ENCODE results near the gene DDI2.
"Not testable (repeated sequence)": the region's sequence is repeated elsewhere in the genome, so short reads cannot be mapped to it uniquely, and the experiment has no call there.

DDI2 gene

GRCh38 chr1:15592285-15592684 is 25.0 kb upstream of the DDI2 start:
- peaks cover 0 to 2% of the 10 kb centered on the region in 2 donors for H3K4me1 Mint-ChIP-seq
- peaks cover 0 to 3% of the 10 kb centered on the region in 2 donors for H3K9me3 Mint-ChIP-seq

GRCh38 chr1:15595809-15596617 is 21.2 kb upstream of the DDI2 start:
- Mint-ChIP-seq H3K27ac (no peak overlapping the region), H3K27me3 (no peaks in the 10 kb centered on the region), H3K9me3 (no peaks in the 10 kb centered on the region), H3K36me3 (no peaks in the 10 kb centered on the region), H3K4me1 (no peaks in the 10 kb centered on the region), H3K4me3 (no peak overlapping the region)
- no peak for DNase-seq
- ATAC-seq (replicated peaks), result no peak

More at GRCh38 chr1:15592285-15592684, 25.0 kb upstream of the DDI2 start:
- Mint-ChIP-seq H3K27ac (no peak overlapping the region), H3K36me3 (peaks cover 10 to 13% of the 10 kb centered on the region in 2 donors), H3K4me3 (no peak overlapping the region), H3K27me3 (no peaks in the 10 kb centered on the region)
- no peak for ATAC-seq (replicated peaks)
- no peak for DNase-seq

- H3K9me3 Mint-ChIP-seq, result no peaks in the 10 kb centered on the region
- H3K4me1 Mint-ChIP-seq, result peaks cover 2 to 6% of the 10 kb centered on the region in 2 donors
- H3K27me3 Mint-ChIP-seq, result no peaks in the 10 kb centered on the region
- ATAC-seq (replicated peaks) (no peak), DNase-seq (no peak)
- H3K27ac Mint-ChIP-seq, result no peak overlapping the region
- no peak overlapping the region for H3K4me3 Mint-ChIP-seq
- H3K36me3 Mint-ChIP-seq, result no peaks in the 10 kb centered on the region
Measured at GRCh38 chr1:15598436-15598835, 18.8 kb upstream of the DDI2 start.

GRCh38 chr1:15603050-15603965 is 13.9 kb upstream of the DDI2 start:
- Mint-ChIP-seq H3K4me3 (peak overlapping the region; percentile 86 to 91), H3K27me3 (no peaks in the 10 kb centered on the region), H3K27ac (peak overlapping the region; percentile 86)

GRCh38 chr1:15603966-15604282 is 13.3 kb upstream of the DDI2 start:
- not testable (repeated sequence) for H3K27me3 Mint-ChIP-seq; ATAC-seq (replicated peaks); H3K27ac Mint-ChIP-seq; H3K9me3 Mint-ChIP-seq; DNase-seq; H3K36me3 Mint-ChIP-seq
- H3K4me1 Mint-ChIP-seq, result peaks cover 7 to 11% of the 10 kb centered on the region in 2 donors
- H3K4me3 Mint-ChIP-seq, result peak overlapping the region; percentile 86 to 91

More at GRCh38 chr1:15603050-15603965, 13.9 kb upstream of the DDI2 start:
- peaks cover 0 to 6% of the 10 kb centered on the region in 2 donors for H3K36me3 Mint-ChIP-seq
- peaks cover 7 to 11% of the 10 kb centered on the region in 2 donors for H3K4me1 Mint-ChIP-seq
- H3K9me3 Mint-ChIP-seq, result peaks cover 0 to 2% of the 10 kb centered on the region in 2 donors
- peak; percentile 91 for DNase-seq
- ATAC-seq (replicated peaks), result peak; percentile 99

GRCh38 chr1:15604400-15604799 is 12.9 kb upstream of the DDI2 start:
- Mint-ChIP-seq H3K4me1 (peaks cover 7 to 11% of the 10 kb centered on the region in 2 donors), H3K4me3 (peak overlapping the region in 1 of 2 donors; percentile 2)
- not testable (repeated sequence) for H3K36me3 Mint-ChIP-seq; H3K9me3 Mint-ChIP-seq; H3K27me3 Mint-ChIP-seq; DNase-seq; ATAC-seq (replicated peaks); H3K27ac Mint-ChIP-seq

GRCh38 chr1:15605398-15606383 is 11.6 kb upstream of the DDI2 start:
- H3K4me3 Mint-ChIP-seq, result no peak overlapping the region

GRCh38 chr1:15609631-15610030 is 7.6 kb upstream of the DDI2 start:
- no peak overlapping the region for H3K4me3 Mint-ChIP-seq
- ATAC-seq (replicated peaks), result no peak
- DNase-seq, result no peak
- no peak overlapping the region for H3K27ac Mint-ChIP-seq
- no peaks in the 10 kb centered on the region for H3K36me3 Mint-ChIP-seq
- no peaks in the 10 kb centered on the region for H3K27me3 Mint-ChIP-seq
- no peaks in the 10 kb centered on the region for H3K9me3 Mint-ChIP-seq
- no peaks in the 10 kb centered on the region for H3K4me1 Mint-ChIP-seq

More at GRCh38 chr1:15605398-15606383, 11.6 kb upstream of the DDI2 start:
- Mint-ChIP-seq H3K27ac (no peak overlapping the region), H3K36me3 (peaks cover 0 to 6% of the 10 kb centered on the region in 2 donors), H3K4me1 (peaks cover 7 to 11% of the 10 kb centered on the region in 2 donors), H3K9me3 (peaks cover 0 to 2% of the 10 kb centered on the region in 2 donors), H3K27me3 (no peaks in the 10 kb centered on the region)
- no peak for ATAC-seq (replicated peaks)
- DNase-seq, result no peak

GRCh38 chr1:15610167-15610566 is 7.1 kb upstream of the DDI2 start:
- no peak overlapping the region for H3K27ac Mint-ChIP-seq
- DNase-seq, result no peak
- no peaks in the 10 kb centered on the region for H3K27me3 Mint-ChIP-seq

GRCh38 chr1:15616373-15617172 is 685 bp upstream of the DDI2 start:
- Mint-ChIP-seq H3K9me3 (no peaks in the 10 kb centered on the region), H3K27ac (peak overlapping the region; percentile 99), H3K36me3 (peaks cover 18 to 29% of the 10 kb centered on the region in 2 donors), H3K4me1 (peaks cover 15 to 42% of the 10 kb centered on the region in 2 donors), H3K4me3 (peak overlapping the region; percentile 94 to 95), H3K27me3 (no peaks in the 10 kb centered on the region)
- no peak for DNase-seq
- ATAC-seq (replicated peaks), result peak; percentile 39 to 46

More at GRCh38 chr1:15610167-15610566, 7.1 kb upstream of the DDI2 start:
- Mint-ChIP-seq H3K4me3 (no peak overlapping the region), H3K9me3 (no peaks in the 10 kb centered on the region), H3K4me1 (no peaks in the 10 kb centered on the region), H3K36me3 (no peaks in the 10 kb centered on the region)
- ATAC-seq (replicated peaks), result no peak

GRCh38 chr1:15618077-15618654 is 908 bp downstream of the DDI2 start:
- peaks cover 20 to 58% of the 10 kb centered on the region in 2 donors for H3K4me1 Mint-ChIP-seq
- H3K27me3 Mint-ChIP-seq, result no peaks in the 10 kb centered on the region
- H3K4me3 Mint-ChIP-seq, result peak overlapping the region; percentile 94 to 95
- peaks cover 25 to 39% of the 10 kb centered on the region in 2 donors for H3K36me3 Mint-ChIP-seq
- DNase-seq (peak; percentile 54), ATAC-seq (replicated peaks) (peak; percentile 75 to 79)
- peak overlapping the region; percentile 99 for H3K27ac Mint-ChIP-seq
- H3K9me3 Mint-ChIP-seq, result no peaks in the 10 kb centered on the region

- no peak for DNase-seq
- H3K27me3 Mint-ChIP-seq, result no peaks in the 10 kb centered on the region
- H3K9me3 Mint-ChIP-seq, result no peaks in the 10 kb centered on the region
- H3K36me3 Mint-ChIP-seq, result peaks cover 25 to 39% of the 10 kb centered on the region in 2 donors
- ATAC-seq (replicated peaks), result peak; percentile 1
- H3K4me3 Mint-ChIP-seq, result peak overlapping the region; percentile 94 to 95
- peaks cover 20 to 59% of the 10 kb centered on the region in 2 donors for H3K4me1 Mint-ChIP-seq
- peak overlapping the region; percentile 99 for H3K27ac Mint-ChIP-seq
Measured at GRCh38 chr1:15618655-15619525, 1.6 kb downstream of the DDI2 start.

Measured in stimulated activated naive B cell treated with anti-CD40 and anti-IgM and Interleukin-4, amounts not matched to agents 10 μg/mL and 1 μg/mL and 100 μg/mL, for 72 hours (primary cell).